22Rv1 (cell line): ENCODE results near the gene CORO2B.

Experiments used
- CTCF ChIP-seq: fragments of 450-650 bp; IDR thresholded peaks from 2 replicates; pipeline ENCODE4 v1.5.1; 2017; ENCODE audit warnings: mild to moderate bottlenecking
- ZFX ChIP-seq: fragments of 450-650 bp; IDR thresholded peaks from 2 replicates; pipeline ENCODE4 v1.6.1; 2017; ENCODE audit warnings: antibody characterized with exemption, borderline replicate concordance

GRCh38 chr15:68602459-68603215 lies 23.8 kb downstream of the CORO2B start:
- TF ChIP-seq CTCF = no peak
- no peak for TF ChIP-seq ZFX
